HepG2 (cell line): ENCODE data around the gene RASAL1. TPM values are rescaled to one million over a fixed set of nuclear protein-coding genes. Genes with fewer than 3 reads are reported as not detected.
A peak's percentile ranks its signal among the peaks of the same experiment; 100 is the strongest.

Source experiments
- ATAC-seq: fragments of 200-7000 bp; cut with Tn5 transposase; 3 replicates; pipeline ENCODE4 v1.9.1; 2020; ENCODE audit warnings: mild to moderate bottlenecking, moderate library complexity
- BruUV-seq: library from RNA; stranded (reverse); fragments of 400-500 nt; replicated peaks from 2 replicates; lab custom pipeline; 2021; lab: Mats Ljungman, UMichigan
- CTCF ChIA-PET: fragments of 300-600 bp; formaldehyde crosslinking; extraction: SDS; loops from one replicate; lab custom pipeline; 2021; ENCODE audit warnings: low total read pairs, inconsistent platforms, low intra/inter-chr PET ratio; lab: Yijun Ruan, JAX
- POLR2A ChIA-PET: fragments of 350-600 bp; sonication (Branson Sonifier 250); formaldehyde crosslinking; loops from one replicate; lab custom pipeline; 2020; ENCODE audit warnings: antibody characterized with exemption, inconsistent platforms; lab: Yijun Ruan, JAX
- DNase-seq: peaks from one replicate; pipeline ENCODE4 v3.0.0-alpha.2; 2015; ENCODE audit warnings: low spot score
- FAIRE-seq: peaks from 3 replicates; lab custom pipeline; 2011; peaks lifted over from hg19 to GRCh38; lab: Jason Lieb, UNC
- H2AFZ ChIP-seq: one replicate; pipeline ENCODE4 v1.6.1; 2011; ENCODE audit warnings: low read length, inconsistent platforms
- H3K27ac ChIP-seq: fragments of 300-600 bp; 3 replicates; pipeline ENCODE4 v1.8.0; 2011; ENCODE audit warnings: mixed run types, mild to moderate bottlenecking, mixed read lengths, low read length, inconsistent platforms; ENCODE audit not compliant: insufficient read depth; ENCODE audit errors: extremely low read length
- H3K27me3 ChIP-seq, 2 experiments: fragments of 200-600 bp in 1 of 2; 2 replicates in 1 of 2; 3 replicates in 1 of 2; pipeline versions ENCODE4 v1.6.0 to v1.8.0; 2011; ENCODE audit warnings: low read length in 2 of 2, mild to moderate bottlenecking in 2 of 2, moderate library complexity in 2 of 2, inconsistent platforms in 1 of 2; ENCODE audit not compliant: insufficient read depth in 2 of 2, control insufficient read depth in 1 of 2
- H3K36me3 ChIP-seq, 2 experiments: fragments of 200-600 bp in 1 of 2; replicated peaks in 1 of 2; 2 replicates in 1 of 2; 3 replicates in 1 of 2; pipeline versions ENCODE4 v1.5.1 to v1.8.0; 2011; ENCODE audit warnings: low read length in 2 of 2, inconsistent platforms in 1 of 2; ENCODE audit not compliant: insufficient read depth in 2 of 2, control insufficient read depth in 1 of 2
- H3K4me1 ChIP-seq: 2 replicates; pipeline ENCODE4 v1.5.1; 2012; ENCODE audit warnings: low read length, inconsistent platforms; ENCODE audit not compliant: insufficient read depth
- H3K4me2 ChIP-seq: 2 replicates; pipeline ENCODE4 v1.6.0; 2011; ENCODE audit warnings: low read depth, low read length, inconsistent platforms
- H3K4me3 ChIP-seq, 3 experiments: fragments of 200-600 bp in 1 of 3; sonication (generic), shearing (Covaris generic) in 1 of 3; replicated peaks in 1 of 3; 2 replicates each; pipeline ENCODE4 v1.5.1; 2011 to 2016; ENCODE audit warnings: low read length in 3 of 3, inconsistent platforms in 2 of 3, low read depth in 2 of 3, mild to moderate bottlenecking in 2 of 3, control low read depth in 1 of 3, mixed read lengths in 1 of 3; ENCODE audit not compliant: insufficient read depth in 1 of 3
- H3K79me2 ChIP-seq: one replicate; pipeline ENCODE4 v1.6.1; 2011; ENCODE audit warnings: low read length, inconsistent platforms; ENCODE audit not compliant: insufficient read depth
- H3K9ac ChIP-seq: 2 replicates; pipeline ENCODE4 v1.6.0; 2011; ENCODE audit warnings: mild to moderate bottlenecking, low read depth, low read length, inconsistent platforms; ENCODE audit not compliant: insufficient read depth
- H3K9me3 ChIP-seq: 2 replicates; pipeline ENCODE4 v1.5.1; 2012; ENCODE audit warnings: mild to moderate bottlenecking, low read length
- H4K20me1 ChIP-seq: 2 replicates; pipeline ENCODE4 v1.6.0; 2011; ENCODE audit warnings: inconsistent platforms, mild to moderate bottlenecking, low read length, moderate library complexity; ENCODE audit not compliant: insufficient read depth
- AGO2 ChIP-seq: fragments of 200-400 bp; formaldehyde crosslinking; optimal IDR thresholded peaks from 2 replicates; pipeline ENCODE3; 2017; ENCODE audit warnings: mild to moderate bottlenecking, low read depth, low read length, moderate library complexity
- MAF1 ChIP-seq: sonication (generic); formaldehyde crosslinking; IDR thresholded peaks from 2 replicates; pipeline ENCODE4 v1.5.0; 2020; ENCODE audit warnings: missing genetic modification reagents, borderline replicate concordance
- REPIN1 ChIP-seq: sonication (generic); formaldehyde crosslinking; IDR thresholded peaks from 2 replicates; pipeline ENCODE4 v1.8.0; 2022; ENCODE audit warnings: missing genetic modification reagents, low read depth, mild to moderate bottlenecking, borderline replicate concordance
- STAG1 ChIP-seq: sonication (generic); formaldehyde crosslinking; IDR thresholded peaks from 2 replicates; pipeline ENCODE4 v1.4.0; 2020; ENCODE audit warnings: missing genetic modification reagents
- ZKSCAN1 ChIP-seq: fragments of 150-350 bp; IDR thresholded peaks from 2 replicates; pipeline ENCODE4 v1.6.1; 2014; ENCODE audit warnings: low read length
- ZMYM3 ChIP-seq: sonication (generic); formaldehyde crosslinking; IDR thresholded peaks from 2 replicates; pipeline ENCODE4 v1.5.1; 2020; ENCODE audit warnings: mild to moderate bottlenecking, missing genetic modification reagents
- ZNF282 ChIP-seq: fragments of 450-650 bp; IDR thresholded peaks from 2 replicates; pipeline ENCODE4 v1.6.1; 2018; ENCODE audit not compliant: partially characterized antibody
- WGBS: methylation state at CpG from one replicate; pipeline ENCODE4 v1.1.6; 2017; ENCODE audit warnings: low lambda C conversion rate; 5-methylcytosine and 5-hydroxymethylcytosine counted together
- in situ Hi-C: cut with HindIII; loops from 2 replicates; pipeline ENCODE4 v1.10.0; 2017; ENCODE audit warnings: low pct_unique_long_range_greater_than_20kb; ENCODE audit not compliant: extremely low pct_ligation_motif_present
- intact Hi-C: fragments of 100-400 bp; cut with micrococcal nuclease; formaldehyde crosslinking; loops from one replicate; pipeline ENCODE4 v1.10.0; 2022; ENCODE audit not compliant: unreplicated experiment
- polyA plus RNA-seq, 8 experiments: library from polyadenylated mRNA; depleted of rRNA in 3 of 8; stranded (reverse) in 7 of 8; unstranded in 1 of 8; fragments of >200 nt; fragmentation: Illumina TruSeq in 4 of 8; extraction: Trizol in 4 of 8; gene quantifications; 2 replicates each; pipeline versions ENCODE4 v1.2.1 to v1.2.3, GENCODE V29; 2011 to 2016; ENCODE audit warnings: low read depth in 4 of 8, missing spikeins in 1 of 8, mixed read lengths in 1 of 8; ENCODE audit not compliant: insufficient read depth in 1 of 8
- total RNA-seq, 5 experiments: library from RNA; depleted of rRNA; stranded (reverse); fragments of >200 nt; fragmentation: Illumina TruSeq; extraction: Trizol; gene quantifications; 2 replicates each; pipeline ENCODE4 v1.2.3, GENCODE V29; 2016; ENCODE audit warnings: low read depth in 1 of 5
- TF ChIP-seq, protein P1 (sequence below): sonication (generic); formaldehyde crosslinking; IDR thresholded peaks from 2 replicates; pipeline ENCODE4 v1.5.0; 2020; ENCODE audit warnings: mild to moderate bottlenecking, missing genetic modification reagents
- TF ChIP-seq, protein P2 (sequence below): sonication (generic); formaldehyde crosslinking; IDR thresholded peaks from 2 replicates; pipeline ENCODE4 v1.9.0; 2021; ENCODE audit warnings: missing genetic modification reagents, borderline replicate concordance
- TF ChIP-seq, protein P3 (sequence below): sonication (generic); formaldehyde crosslinking; conservative IDR thresholded peaks from 2 replicates; pipeline ENCODE4 v1.8.0; 2022; ENCODE audit warnings: missing genetic modification reagents

RASAL1 gene
- total and polyA plus RNA-seq, 2 of the 13 experiments (the other 11 are each of a cell fraction or from before 2014, with no cell fraction given), result not detected

DNA sequence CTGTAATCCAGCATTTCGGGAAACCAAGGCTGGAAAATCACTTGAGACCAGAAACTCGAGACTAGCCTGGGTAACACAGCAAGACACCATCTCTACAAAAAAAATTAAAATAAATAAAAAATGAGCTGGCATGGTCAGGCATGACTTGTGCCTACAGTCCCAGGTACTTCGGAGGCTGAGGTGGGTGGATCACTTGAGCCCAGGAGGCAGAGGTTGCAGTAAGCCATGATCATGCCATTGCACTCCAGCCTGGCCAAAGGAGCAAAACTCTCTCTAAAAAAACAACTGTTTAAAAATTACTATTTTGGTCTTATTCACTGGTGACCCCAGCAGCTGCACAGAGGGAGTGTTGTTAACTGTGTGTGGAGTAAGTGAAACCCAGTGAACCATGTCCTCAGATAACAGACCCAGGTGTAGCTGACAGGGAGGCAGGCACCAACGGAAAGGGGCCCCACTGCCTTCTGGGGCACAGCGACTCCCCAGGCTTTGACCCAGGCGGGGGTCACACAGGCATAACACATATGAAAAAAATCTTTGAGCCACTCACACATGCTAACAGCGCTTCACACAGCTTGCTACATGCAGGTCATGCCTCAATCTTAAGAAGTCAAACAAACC is 37.6 kb upstream of the RASAL1 start (continued):
- TF ChIP-seq, protein P1, sequence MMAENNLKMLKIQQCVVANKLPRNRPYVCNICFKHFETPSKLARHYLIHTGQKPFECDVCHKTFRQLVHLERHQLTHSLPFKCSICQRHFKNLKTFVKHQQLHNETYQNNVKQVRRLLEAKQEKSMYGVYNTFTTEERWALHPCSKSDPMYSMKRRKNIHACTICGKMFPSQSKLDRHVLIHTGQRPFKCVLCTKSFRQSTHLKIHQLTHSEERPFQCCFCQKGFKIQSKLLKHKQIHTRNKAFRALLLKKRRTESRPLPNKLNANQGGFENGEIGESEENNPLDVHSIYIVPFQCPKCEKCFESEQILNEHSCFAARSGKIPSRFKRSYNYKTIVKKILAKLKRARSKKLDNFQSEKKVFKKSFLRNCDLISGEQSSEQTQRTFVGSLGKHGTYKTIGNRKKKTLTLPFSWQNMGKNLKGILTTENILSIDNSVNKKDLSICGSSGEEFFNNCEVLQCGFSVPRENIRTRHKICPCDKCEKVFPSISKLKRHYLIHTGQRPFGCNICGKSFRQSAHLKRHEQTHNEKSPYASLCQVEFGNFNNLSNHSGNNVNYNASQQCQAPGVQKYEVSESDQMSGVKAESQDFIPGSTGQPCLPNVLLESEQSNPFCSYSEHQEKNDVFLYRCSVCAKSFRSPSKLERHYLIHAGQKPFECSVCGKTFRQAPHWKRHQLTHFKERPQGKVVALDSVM (CRISPR knock-in tag), result no peak
- TF ChIP-seq ZKSCAN1, result no peak

DNA sequence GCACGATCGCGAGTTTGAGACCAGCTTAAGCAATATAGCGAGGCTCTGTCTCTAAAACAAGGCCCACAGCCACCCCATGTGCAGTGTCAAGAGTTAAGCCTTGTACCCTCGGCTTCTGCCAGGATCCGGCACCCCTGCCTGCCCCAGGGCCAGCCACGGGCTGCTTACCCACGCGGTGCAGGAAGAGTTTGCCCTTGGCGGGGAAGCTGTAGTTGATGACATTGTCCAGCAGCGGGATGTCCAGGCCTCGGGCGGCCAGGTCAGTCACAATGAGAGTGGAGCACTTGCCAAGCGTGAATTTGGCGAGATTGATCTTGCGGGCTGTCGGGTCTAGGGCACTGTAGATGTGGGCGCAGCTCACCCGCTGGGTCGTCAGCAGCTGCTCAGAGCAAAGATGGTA is 36.6 kb upstream of the RASAL1 start:
- Histone ChIP-seq H3K79me2 (no peaks in the 10 kb centered on the region), H3K27ac (no peak overlapping the region), H2AFZ (no peak overlapping the region), H3K27me3 (no peaks in the 10 kb centered on the region), H4K20me1 (peaks cover 4% of the 10 kb centered on the region; the same call in 1 of the 2 replicates), H3K9me3 (no peaks in the 10 kb centered on the region), H3K4me1 (no peaks in the 10 kb centered on the region), H3K36me3 (peaks cover 44 to 75% of the 10 kb centered on the region in 2 experiments)
- no peak for DNase-seq
- in situ Hi-C loops, result no loop called here
- intact Hi-C loops, result no loop called here
- POLR2A ChIA-PET, result no interaction called here
- BruUV-seq, result no TSS peak
- no peak for FAIRE-seq
- TF ChIP-seq, protein P2, sequence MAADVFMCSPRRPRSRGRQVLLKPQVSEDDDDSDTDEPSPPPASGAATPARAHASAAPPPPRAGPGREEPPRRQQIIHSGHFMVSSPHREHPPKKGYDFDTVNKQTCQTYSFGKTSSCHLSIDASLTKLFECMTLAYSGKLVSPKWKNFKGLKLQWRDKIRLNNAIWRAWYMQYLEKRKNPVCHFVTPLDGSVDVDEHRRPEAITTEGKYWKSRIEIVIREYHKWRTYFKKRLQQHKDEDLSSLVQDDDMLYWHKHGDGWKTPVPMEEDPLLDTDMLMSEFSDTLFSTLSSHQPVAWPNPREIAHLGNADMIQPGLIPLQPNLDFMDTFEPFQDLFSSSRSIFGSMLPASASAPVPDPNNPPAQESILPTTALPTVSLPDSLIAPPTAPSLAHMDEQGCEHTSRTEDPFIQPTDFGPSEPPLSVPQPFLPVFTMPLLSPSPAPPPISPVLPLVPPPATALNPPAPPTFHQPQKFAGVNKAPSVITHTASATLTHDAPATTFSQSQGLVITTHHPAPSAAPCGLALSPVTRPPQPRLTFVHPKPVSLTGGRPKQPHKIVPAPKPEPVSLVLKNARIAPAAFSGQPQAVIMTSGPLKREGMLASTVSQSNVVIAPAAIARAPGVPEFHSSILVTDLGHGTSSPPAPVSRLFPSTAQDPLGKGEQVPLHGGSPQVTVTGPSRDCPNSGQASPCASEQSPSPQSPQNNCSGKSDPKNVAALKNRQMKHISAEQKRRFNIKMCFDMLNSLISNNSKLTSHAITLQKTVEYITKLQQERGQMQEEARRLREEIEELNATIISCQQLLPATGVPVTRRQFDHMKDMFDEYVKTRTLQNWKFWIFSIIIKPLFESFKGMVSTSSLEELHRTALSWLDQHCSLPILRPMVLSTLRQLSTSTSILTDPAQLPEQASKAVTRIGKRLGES (CRISPR knock-in tag), result no peak
- TF ChIP-seq REPIN1 (CRISPR knock-in tag) (no peak), MAF1 (CRISPR knock-in tag) (no peak), AGO2 (peak; percentile 30), ZNF282 (no peak), STAG1 (no peak), ZMYM3 (CRISPR knock-in tag) (no peak)
- TF ChIP-seq, protein P3, sequence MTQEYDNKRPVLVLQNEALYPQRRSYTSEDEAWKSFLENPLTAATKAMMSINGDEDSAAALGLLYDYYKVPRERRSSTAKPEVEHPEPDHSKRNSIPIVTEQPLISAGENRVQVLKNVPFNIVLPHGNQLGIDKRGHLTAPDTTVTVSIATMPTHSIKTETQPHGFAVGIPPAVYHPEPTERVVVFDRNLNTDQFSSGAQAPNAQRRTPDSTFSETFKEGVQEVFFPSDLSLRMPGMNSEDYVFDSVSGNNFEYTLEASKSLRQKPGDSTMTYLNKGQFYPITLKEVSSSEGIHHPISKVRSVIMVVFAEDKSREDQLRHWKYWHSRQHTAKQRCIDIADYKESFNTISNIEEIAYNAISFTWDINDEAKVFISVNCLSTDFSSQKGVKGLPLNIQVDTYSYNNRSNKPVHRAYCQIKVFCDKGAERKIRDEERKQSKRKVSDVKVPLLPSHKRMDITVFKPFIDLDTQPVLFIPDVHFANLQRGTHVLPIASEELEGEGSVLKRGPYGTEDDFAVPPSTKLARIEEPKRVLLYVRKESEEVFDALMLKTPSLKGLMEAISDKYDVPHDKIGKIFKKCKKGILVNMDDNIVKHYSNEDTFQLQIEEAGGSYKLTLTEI, result no peak
- TF ChIP-seq, all 625 proteins: peak for 1
- Histone ChIP-seq H3K4me2 (no peak overlapping the region), H3K4me3 (no peak overlapping the region), H3K9ac (no peak overlapping the region)
- CTCF ChIA-PET, result no interaction called here
- ATAC-seq, result no peak
- WGBS, result 98% methylated on average over 20 of the region's 20 CpGs
